Muscle layer of duodenum (tissue), 2 donors: ENCODE measurements around the gene AKAP13.
"Not testable (repeated sequence)": the region's sequence is repeated elsewhere in the genome, so short reads cannot be mapped to it uniquely, and the experiment has no call there.

ENCODE experiments used
- H3K27ac ChIP-seq: one replicate; pipeline ENCODE4 v1.7.0; 2013; ENCODE audit warnings: mild to moderate bottlenecking, low read length
- H3K27me3 ChIP-seq: one replicate; pipeline ENCODE4 v1.7.0; 2013; ENCODE audit warnings: low read depth, mild to moderate bottlenecking, control low read depth, low read length
- H3K36me3 ChIP-seq, 2 donors: one replicate each; pipeline ENCODE4 v1.7.0; 2013; ENCODE audit warnings: low read length in 2 of 2, control low read depth in 1 of 2, mild to moderate bottlenecking in 1 of 2; ENCODE audit not compliant: insufficient read depth in 2 of 2, control insufficient read depth in 1 of 2
- H3K4me1 ChIP-seq, 2 donors: one replicate each; pipeline ENCODE4 v1.7.0; 2013; ENCODE audit warnings: low read length in 2 of 2, mild to moderate bottlenecking in 2 of 2, control low read depth in 1 of 2, moderate library complexity in 1 of 2; ENCODE audit not compliant: insufficient read depth in 2 of 2, control insufficient read depth in 1 of 2
- H3K4me3 ChIP-seq, 2 donors: one replicate each; pipeline ENCODE4 v1.7.0; 2013; ENCODE audit warnings: low read length in 2 of 2, low read depth in 1 of 2, mild to moderate bottlenecking in 1 of 2
- H3K9me3 ChIP-seq, 2 donors: one replicate each; pipeline ENCODE4 v1.7.0; 2013; ENCODE audit warnings: low read length in 2 of 2, control low read depth in 1 of 2, mild to moderate bottlenecking in 1 of 2; ENCODE audit not compliant: control insufficient read depth in 1 of 2
- donor health status: healthy.

The AKAP13 gene

GRCh38 chr15:85532689-85533088 lies 152.3 kb downstream of the AKAP13 start:
- H3K4me1 ChIP-seq: peaks cover 6 to 12% of the 10 kb centered on the region in 2 donors
- H3K9me3 ChIP-seq: no peaks in the 10 kb centered on the region
- no peaks in the 10 kb centered on the region for H3K27me3 ChIP-seq
- H3K36me3 ChIP-seq: peaks cover 0 to 6% of the 10 kb centered on the region in 2 donors
- H3K27ac ChIP-seq: no peak overlapping the region
- H3K4me3 ChIP-seq: no peak overlapping the region

DNA sequence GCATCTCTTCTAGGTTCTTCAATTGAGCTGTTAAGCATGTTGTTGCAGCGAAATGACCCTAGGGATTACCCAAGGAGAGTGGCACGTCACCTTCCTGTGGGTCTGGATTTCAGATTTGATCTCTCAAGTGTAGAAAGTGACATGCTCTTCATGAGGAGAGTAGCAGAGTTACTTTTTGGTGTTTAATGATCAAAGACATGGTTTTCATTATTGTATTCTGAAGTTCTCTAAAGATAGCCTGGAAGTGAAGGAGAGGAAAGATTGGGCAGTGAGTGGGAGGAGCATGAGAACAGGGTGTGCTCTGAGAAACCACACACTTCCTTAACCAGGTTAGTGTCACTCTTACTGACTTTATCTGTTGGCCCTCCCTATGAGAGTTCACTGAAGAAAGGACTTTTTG lies 153.6 kb downstream of the AKAP13 start:
- Histone ChIP-seq H3K9me3 (no peaks in the 10 kb centered on the region), H3K36me3 (peaks cover 0 to 6% of the 10 kb centered on the region in 2 donors), H3K27me3 (no peaks in the 10 kb centered on the region), H3K4me1 (no peaks in the 10 kb centered on the region), H3K4me3 (no peak overlapping the region), H3K27ac (peak overlapping the region; percentile 5)

- H3K27ac ChIP-seq, H3K36me3 ChIP-seq, H3K27me3 ChIP-seq, H3K4me1 ChIP-seq, H3K9me3 ChIP-seq, H3K4me3 ChIP-seq: not testable (repeated sequence)
Observed at GRCh38 chr15:85535533-85536330, 155.3 kb downstream of the AKAP13 start.

GRCh38 chr15:85536341-85536740 lies 155.9 kb downstream of the AKAP13 start:
- no peaks in the 10 kb centered on the region for H3K4me1 ChIP-seq
- no peak overlapping the region for H3K4me3 ChIP-seq
- no peaks in the 10 kb centered on the region for H3K27me3 ChIP-seq
- H3K36me3 ChIP-seq: peaks cover 0 to 6% of the 10 kb centered on the region in 2 donors
- no peak overlapping the region for H3K27ac ChIP-seq
- H3K9me3 ChIP-seq: no peaks in the 10 kb centered on the region

GRCh38 chr15:85539491-85539890 lies 159.1 kb downstream of the AKAP13 start:
- Histone ChIP-seq H3K27me3 (no peaks in the 10 kb centered on the region), H3K4me1 (peaks cover 18 to 19% of the 10 kb centered on the region in 2 donors), H3K36me3 (peaks cover 0 to 6% of the 10 kb centered on the region in 2 donors), H3K9me3 (no peaks in the 10 kb centered on the region), H3K27ac (no peak overlapping the region), H3K4me3 (no peak overlapping the region)

- H3K36me3 ChIP-seq: peaks cover 0 to 2% of the 10 kb centered on the region in 2 donors
Observed at GRCh38 chr15:85540085-85540797, 159.8 kb downstream of the AKAP13 start.

DNA sequence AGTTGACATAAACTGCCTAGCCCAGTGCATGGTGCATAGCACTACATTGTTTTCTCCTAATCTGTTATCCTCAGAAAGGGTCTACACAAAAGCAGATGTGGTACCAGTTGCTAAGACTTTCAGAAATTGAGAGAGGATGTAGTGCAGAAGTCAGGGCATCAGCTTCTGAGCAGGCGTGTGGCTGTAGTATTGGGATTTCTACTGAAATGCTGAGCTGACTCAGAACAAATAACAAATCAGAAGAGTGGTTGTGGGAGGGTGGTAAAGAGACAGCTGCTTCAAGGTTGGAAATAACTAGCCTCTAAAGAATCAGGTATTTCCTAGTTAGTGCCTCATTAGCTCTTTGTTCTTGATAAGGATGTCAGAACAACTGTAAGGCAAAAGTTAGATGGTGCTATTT lies 161.3 kb downstream of the AKAP13 start:
- H3K9me3 ChIP-seq: no peaks in the 10 kb centered on the region
- no peak overlapping the region for H3K4me3 ChIP-seq
- no peaks in the 10 kb centered on the region for H3K27me3 ChIP-seq
- H3K4me1 ChIP-seq: peaks cover 24 to 25% of the 10 kb centered on the region in 2 donors
- no peaks in the 10 kb centered on the region for H3K36me3 ChIP-seq
- H3K27ac ChIP-seq: no peak overlapping the region

More at GRCh38 chr15:85540085-85540797, 159.8 kb downstream of the AKAP13 start:
- Histone ChIP-seq H3K9me3 (no peaks in the 10 kb centered on the region), H3K27me3 (no peaks in the 10 kb centered on the region), H3K4me1 (peaks cover 24 to 25% of the 10 kb centered on the region in 2 donors), H3K4me3 (no peak overlapping the region), H3K27ac (no peak overlapping the region)

- Histone ChIP-seq H3K27me3 (no peaks in the 10 kb centered on the region), H3K36me3 (no peaks in the 10 kb centered on the region), H3K4me1 (peaks cover 24 to 25% of the 10 kb centered on the region in 2 donors), H3K9me3 (no peaks in the 10 kb centered on the region), H3K27ac (peak overlapping the region; percentile 78), H3K4me3 (no peak overlapping the region)
Observed at GRCh38 chr15:85542488-85542887, 162.1 kb downstream of the AKAP13 start.

DNA sequence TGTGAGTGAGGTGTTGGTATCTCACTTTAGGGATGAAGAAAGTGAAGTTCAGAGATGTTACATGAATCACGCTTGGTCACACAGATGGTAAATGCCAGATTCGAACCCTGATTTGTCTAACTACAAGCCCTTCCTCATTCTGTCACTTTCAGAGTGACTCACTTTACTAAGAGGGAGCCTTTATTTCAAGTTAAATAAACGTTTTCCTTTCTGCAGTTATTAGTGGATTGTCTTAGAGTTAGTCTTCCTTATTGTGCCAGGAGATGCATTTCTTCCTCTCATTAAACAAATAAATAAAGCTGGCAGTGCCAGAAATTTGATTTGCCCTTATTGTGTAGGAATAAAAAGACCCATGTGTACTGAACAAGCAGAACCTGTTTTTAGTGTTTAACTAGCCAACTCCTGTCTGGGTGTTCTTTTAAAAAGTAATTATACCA lies 162.5 kb downstream of the AKAP13 start:
- H3K4me3 ChIP-seq: peak overlapping the region in 1 of 2 donors; percentile 24
- H3K27ac ChIP-seq: peak overlapping the region; percentile 78
- H3K36me3 ChIP-seq: no peaks in the 10 kb centered on the region
- H3K9me3 ChIP-seq: no peaks in the 10 kb centered on the region
- peaks cover 24 to 25% of the 10 kb centered on the region in 2 donors for H3K4me1 ChIP-seq
- no peaks in the 10 kb centered on the region for H3K27me3 ChIP-seq

- Histone ChIP-seq H3K4me1 (peaks cover 24 to 25% of the 10 kb centered on the region in 2 donors), H3K9me3 (no peaks in the 10 kb centered on the region), H3K27me3 (no peaks in the 10 kb centered on the region), H3K36me3 (no peaks in the 10 kb centered on the region), H3K4me3 (peak overlapping the region; percentile 23 to 24), H3K27ac (peak overlapping the region; percentile 78)
Observed at GRCh38 chr15:85543741-85544155, 163.3 kb downstream of the AKAP13 start.

GRCh38 chr15:85545185-85545584 lies 164.8 kb downstream of the AKAP13 start:
- peaks cover 24 to 25% of the 10 kb centered on the region in 2 donors for H3K4me1 ChIP-seq
- H3K27ac ChIP-seq: peak overlapping the region; percentile 47
- H3K9me3 ChIP-seq: no peaks in the 10 kb centered on the region
- H3K4me3 ChIP-seq: no peak overlapping the region
- no peaks in the 10 kb centered on the region for H3K36me3 ChIP-seq
- no peaks in the 10 kb centered on the region for H3K27me3 ChIP-seq
